Superior temporal gyrus (tissue), 1 donor: ENCODE measurements around the gene SPAG9.

Experiments used
- DNase-seq: peaks from one replicate; pipeline ENCODE4 v3.0.0-alpha.2; 2016; ENCODE audit errors: extremely low spot score

Gene SPAG9

GRCh38 chr17:50938821-50939541 lies 181.7 kb downstream of the SPAG9 start:
- DNase-seq = no peak

- no peak for DNase-seq
These were observed 184.7 kb downstream of the SPAG9 start for GRCh38 chr17:50935996-50936266.

GRCh38 chr17:50935221-50935995 lies 185.3 kb downstream of the SPAG9 start:
- peak; percentile 91 for DNase-seq

GRCh38 chr17:50934672-50935220 lies 185.9 kb downstream of the SPAG9 start:
- no peak for DNase-seq

- no peak for DNase-seq
These were observed 186.5 kb downstream of the SPAG9 start for GRCh38 chr17:50934161-50934560.

- peak; percentile 93 for DNase-seq
These were observed 189.3 kb downstream of the SPAG9 start for GRCh38 chr17:50931144-50931908.

- no peak for DNase-seq
These were observed 192.0 kb downstream of the SPAG9 start for GRCh38 chr17:50928646-50929045.

GRCh38 chr17:50927287-50927686 lies 193.4 kb downstream of the SPAG9 start:
- DNase-seq = no peak

GRCh38 chr17:50926523-50926922 lies 194.1 kb downstream of the SPAG9 start:
- no peak for DNase-seq

- DNase-seq = no peak
These were observed 195.3 kb downstream of the SPAG9 start for GRCh38 chr17:50925296-50925891.

- no peak for DNase-seq
These were observed 195.9 kb downstream of the SPAG9 start for GRCh38 chr17:50924800-50925199.

GRCh38 chr17:50924300-50924699 lies 196.4 kb downstream of the SPAG9 start:
- no peak for DNase-seq

- no peak for DNase-seq
These were observed 197.1 kb downstream of the SPAG9 start for GRCh38 chr17:50923611-50924010.

- DNase-seq = no peak
These were observed 197.8 kb downstream of the SPAG9 start for GRCh38 chr17:50922721-50923405.

GRCh38 chr17:50922107-50922506 lies 198.6 kb downstream of the SPAG9 start:
- no peak for DNase-seq

- no peak for DNase-seq
These were observed 199.6 kb downstream of the SPAG9 start for GRCh38 chr17:50920891-50921586.

- no peak for DNase-seq
These were observed 200.6 kb downstream of the SPAG9 start for GRCh38 chr17:50920041-50920410.

GRCh38 chr17:50919321-50920040 lies 201.2 kb downstream of the SPAG9 start:
- DNase-seq = peak; percentile 97

GRCh38 chr17:50918933-50919296 lies 201.8 kb downstream of the SPAG9 start:
- DNase-seq = peak; percentile 54
